Adrenal gland (tissue), 5 donors: Measurements from ENCODE around the gene COPZ2.

Experiments used
- CTCF ChIP-seq, 6 experiments: fragments of 450-650 bp in 4 of 6; fragments of 200-600 bp in 2 of 6; sonication (generic) in 1 of 6; IDR thresholded peaks; 1 replicate in 5 of 6; 2 replicates in 1 of 6; pipeline versions ENCODE4 v1.5.1 to v1.8.0; 2016 to 2021; ENCODE audit warnings: antibody characterized with exemption in 6 of 6, mild to moderate bottlenecking in 2 of 6, moderate library complexity in 1 of 6
- POLR2A ChIP-seq, 2 donors: fragments of 450-650 bp; IDR thresholded peaks; one replicate each; pipeline ENCODE4 v1.6.1; 2017; ENCODE audit warnings: antibody characterized with exemption in 2 of 2, mild to moderate bottlenecking in 2 of 2, moderate library complexity in 1 of 2
- donor health status: DM: no; HTN: no; CAD: no.

DNA sequence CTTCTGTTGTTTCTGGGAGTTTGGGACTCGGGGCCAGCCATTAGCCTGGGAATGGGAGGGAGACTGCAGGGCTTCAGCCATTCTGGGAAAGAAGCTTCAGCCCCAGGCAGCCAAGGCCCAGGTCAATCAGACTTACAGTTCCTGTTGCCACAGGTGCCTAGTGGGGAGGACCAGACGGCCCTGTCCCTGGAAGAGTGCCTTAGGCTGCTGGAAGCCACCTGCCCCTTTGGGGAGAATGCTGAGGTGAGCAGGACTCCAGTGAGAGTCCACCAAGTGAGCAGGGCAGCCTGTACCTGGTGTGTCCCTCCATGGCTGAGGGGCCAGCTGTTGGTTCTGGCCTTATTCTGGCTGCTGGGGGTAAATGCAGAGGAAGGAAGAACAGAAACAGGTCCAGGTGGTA, 19.3 kb upstream of the COPZ2 start:
- no peak for TF ChIP-seq CTCF (IDR thresholded peaks at IDR 0.05)
- no peak for TF ChIP-seq POLR2A (IDR thresholded peaks at IDR 0.05)
